GM10266 (cell line): ENCODE measurements around the gene LY6G6C.

Experiments
- DNase-seq: peaks from one replicate; pipeline ENCODE4 v3.0.0; 2012; ENCODE audit errors: extremely low spot score
- TF ChIP-seq, protein P1 (sequence below): IDR thresholded peaks from 2 replicates; pipeline ENCODE4 v1.5.1; 2012; ENCODE audit warnings: mild to moderate bottlenecking, low read depth; ENCODE audit not compliant: control insufficient read depth, insufficient read depth; ENCODE audit errors: missing control alignments

LY6G6C gene

DNA sequence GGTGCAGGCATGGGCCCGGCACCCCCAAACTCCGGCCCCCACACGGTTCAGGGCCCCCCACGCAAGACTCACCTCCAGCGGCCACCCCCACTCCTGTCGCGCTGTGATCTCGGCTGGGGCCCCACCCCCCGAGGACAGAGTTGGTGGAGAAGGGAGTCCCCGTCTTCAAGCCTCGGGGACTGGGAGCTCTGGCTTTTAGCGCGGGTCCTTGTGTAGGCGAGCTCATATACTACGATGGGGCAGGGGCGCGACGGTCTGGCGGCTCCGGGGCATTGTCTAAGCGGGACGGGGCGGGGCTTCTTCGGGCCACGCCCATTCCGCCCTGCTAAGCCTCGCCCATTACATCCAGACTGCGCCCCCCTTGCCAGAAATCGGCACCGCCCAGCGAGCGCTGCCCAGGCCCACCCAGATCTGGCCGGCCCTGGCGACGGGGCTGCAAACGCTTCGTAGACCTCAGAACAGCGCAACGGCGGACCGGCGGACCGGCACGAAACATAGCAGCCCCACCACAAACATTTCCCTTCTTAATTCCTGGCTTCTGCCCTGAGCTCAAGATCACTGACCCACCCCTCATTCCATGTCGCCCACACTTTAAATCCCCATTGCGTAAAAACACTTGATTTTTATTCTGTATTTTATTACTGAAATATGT is 8.6 kb upstream of the LY6G6C start:
- peak; percentile 82 for DNase-seq

GRCh38 chr6:31729515-31729978 is 8.0 kb upstream of the LY6G6C start:
- peak; percentile 83 for DNase-seq
- TF ChIP-seq, protein P1, sequence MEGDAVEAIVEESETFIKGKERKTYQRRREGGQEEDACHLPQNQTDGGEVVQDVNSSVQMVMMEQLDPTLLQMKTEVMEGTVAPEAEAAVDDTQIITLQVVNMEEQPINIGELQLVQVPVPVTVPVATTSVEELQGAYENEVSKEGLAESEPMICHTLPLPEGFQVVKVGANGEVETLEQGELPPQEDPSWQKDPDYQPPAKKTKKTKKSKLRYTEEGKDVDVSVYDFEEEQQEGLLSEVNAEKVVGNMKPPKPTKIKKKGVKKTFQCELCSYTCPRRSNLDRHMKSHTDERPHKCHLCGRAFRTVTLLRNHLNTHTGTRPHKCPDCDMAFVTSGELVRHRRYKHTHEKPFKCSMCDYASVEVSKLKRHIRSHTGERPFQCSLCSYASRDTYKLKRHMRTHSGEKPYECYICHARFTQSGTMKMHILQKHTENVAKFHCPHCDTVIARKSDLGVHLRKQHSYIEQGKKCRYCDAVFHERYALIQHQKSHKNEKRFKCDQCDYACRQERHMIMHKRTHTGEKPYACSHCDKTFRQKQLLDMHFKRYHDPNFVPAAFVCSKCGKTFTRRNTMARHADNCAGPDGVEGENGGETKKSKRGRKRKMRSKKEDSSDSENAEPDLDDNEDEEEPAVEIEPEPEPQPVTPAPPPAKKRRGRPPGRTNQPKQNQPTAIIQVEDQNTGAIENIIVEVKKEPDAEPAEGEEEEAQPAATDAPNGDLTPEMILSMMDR: no peak

More for the DNA sequence above, 8.6 kb upstream of the LY6G6C start:
- TF ChIP-seq, protein P1: no peak

DNA sequence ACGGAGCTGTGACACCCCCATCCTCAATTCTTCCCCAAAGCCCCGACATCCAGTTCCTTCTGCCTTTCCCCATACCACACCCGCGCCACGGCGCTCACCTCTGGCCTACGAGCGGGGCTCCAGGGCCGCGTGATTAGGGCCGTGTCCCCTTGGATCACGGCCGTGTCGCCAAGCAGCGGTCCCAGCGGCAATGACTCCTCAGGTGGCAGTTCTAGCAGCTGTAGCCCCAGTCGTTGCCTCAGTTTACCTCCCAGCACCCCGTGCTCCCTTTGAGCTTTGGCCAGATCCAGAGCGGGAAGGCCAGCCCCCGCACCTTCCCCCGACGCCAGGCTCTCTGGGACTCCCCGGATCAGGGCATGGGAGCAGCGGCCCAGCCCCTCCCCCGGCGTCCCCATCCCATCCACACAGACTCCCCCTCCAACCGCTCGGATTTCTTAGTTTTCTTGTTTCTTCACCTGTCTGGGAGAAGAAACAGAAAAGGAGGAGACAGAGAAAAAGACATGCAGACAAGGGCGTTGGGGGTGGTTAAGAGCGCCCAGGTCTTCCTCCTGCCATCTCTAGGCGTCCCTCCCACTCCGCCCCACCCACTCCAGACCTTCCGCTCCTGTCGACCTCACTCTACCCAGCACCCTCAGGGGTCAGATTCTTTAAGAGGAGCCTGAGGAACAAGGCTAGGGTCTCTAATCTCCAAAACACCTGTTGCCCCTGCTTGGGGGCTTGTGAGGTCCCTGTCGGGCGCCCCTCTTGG is 7.4 kb upstream of the LY6G6C start, which contains the start of gene DDAH2:
DDAH2 (minus strand) TSS at position 533 of the 748 bp plus-strand sequence; CDS start at position 395, 138 bp downstream.
- TF ChIP-seq, protein P1: peak; percentile 87
- no peak for DNase-seq

DNA sequence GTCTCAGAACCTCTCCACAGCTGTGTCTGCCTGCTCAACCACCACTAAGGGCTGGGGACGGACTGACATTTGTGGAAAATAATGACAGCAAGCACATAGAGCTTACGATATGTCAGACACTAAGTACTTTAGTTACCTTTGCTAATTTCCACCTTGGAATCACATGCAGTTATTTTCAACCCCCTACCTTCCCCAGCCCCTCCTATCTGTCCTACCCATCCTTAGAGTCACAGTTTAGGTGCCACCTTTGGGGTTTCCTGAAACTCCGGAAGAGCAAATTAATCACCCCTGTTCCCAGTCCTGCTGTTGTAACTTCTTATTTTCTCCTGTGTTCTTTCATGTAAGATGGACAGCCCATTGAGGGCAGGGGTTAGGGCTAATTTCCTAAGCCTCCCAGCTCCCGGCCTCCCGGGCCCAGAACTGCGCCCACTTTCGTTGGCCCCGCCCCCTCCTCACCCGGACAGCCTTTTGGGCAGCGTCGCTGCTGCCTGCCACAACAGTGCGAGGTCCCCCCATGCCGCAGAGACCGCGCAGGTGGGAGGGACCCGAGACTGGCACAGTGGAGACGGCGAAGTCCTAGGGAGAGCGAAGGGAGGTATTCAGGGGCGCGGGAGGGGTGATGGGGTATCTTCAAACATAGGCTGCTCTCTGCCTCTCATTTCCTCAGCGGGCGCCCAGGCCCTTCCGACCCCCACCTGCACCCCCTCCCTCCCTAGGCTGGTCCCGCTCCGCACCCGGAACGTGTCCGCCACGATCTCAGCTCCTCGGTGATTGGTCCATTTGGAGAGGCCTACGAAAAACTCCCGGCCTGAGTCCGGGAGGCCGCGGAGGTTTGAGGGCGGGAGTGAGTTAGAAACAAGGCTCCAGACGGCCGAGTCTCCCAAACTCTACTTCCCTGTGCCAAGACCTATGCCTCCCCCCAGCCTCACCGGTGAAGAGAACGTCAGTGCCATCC is 6.4 kb upstream of the LY6G6C start:
- TF ChIP-seq, protein P1: no peak

GRCh38 chr6:31727034-31727716 is 5.6 kb upstream of the LY6G6C start:
- TF ChIP-seq, protein P1: no peak
- DNase-seq: peak; percentile 80

More for the DNA sequence above, 6.4 kb upstream of the LY6G6C start:
- no peak for DNase-seq

DNA sequence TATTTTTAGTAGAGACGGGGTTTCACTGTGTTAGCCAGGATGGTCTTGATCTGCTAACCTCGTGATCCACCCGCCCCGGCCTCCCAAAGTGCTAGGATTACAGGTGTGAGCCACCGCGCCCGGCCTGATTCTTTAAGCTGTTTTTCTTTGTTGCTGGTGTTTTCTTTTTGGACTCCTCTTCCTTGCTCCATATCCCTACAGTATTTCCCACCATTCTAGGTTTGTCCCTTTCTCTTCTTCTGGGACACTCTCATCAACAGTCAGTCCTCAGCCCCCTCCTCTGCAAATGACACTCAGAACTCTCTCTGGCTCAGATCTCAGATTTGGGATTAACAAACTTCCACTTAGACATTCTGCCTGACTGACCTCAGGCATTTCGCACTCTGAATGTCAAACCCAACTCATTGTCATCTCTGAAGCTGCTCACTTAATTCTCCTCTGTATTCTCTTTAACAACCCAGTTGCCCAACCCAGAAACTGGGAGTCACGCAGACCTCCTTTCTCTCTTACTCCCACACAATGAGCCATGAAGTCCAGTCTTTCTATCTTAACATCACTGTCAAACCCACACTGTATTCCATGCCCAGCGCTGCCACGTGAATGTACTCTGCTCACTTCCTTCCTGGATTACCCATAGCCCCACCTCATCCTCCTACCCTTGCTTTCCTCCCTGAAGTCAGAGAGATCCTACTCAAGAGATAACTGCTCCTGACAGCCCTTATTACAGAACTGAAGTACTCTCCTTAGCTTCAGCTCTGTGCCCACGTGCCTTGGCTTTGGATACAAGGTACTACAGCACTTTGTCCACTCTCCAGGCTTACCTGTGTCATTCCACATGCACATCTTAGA is 4.2 kb upstream of the LY6G6C start:
- no peak for DNase-seq
- TF ChIP-seq, protein P1: no peak
